Measurements from ENCODE around the gene AUTS2. TPM values are rescaled to one million over a fixed set of nuclear protein-coding genes. Genes with fewer than 3 reads are reported as not detected.

The AUTS2 gene
- total RNA-seq, 1 experiment from 2014 or later: 2.2 TPM

- no peak overlapping the region for H3K4me3 ChIP-seq
- no peaks in the 10 kb centered on the region for H3K36me3 ChIP-seq
- DNase-seq: no peak
- H3K27me3 ChIP-seq: no peaks in the 10 kb centered on the region
- no peaks in the 10 kb centered on the region for H3K9me3 ChIP-seq
These were observed 821.5 kb downstream of the AUTS2 start for GRCh38 chr7:70419526-70420380.

DNA sequence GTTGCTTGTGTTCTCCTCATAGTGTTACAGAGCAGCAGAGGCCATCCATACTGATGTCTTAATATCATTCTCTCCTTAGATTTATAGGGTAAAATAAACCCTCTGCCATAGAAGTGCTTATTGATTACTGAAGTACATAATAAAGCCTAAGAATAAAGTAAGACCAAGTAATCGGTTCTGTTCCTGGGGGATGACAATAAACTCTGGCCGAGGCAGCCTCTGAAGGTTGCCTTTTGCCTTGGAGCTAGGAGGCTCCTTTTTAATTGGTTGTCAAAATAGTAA, 822.0 kb downstream of the AUTS2 start:
- Histone ChIP-seq H3K27me3 (no peaks in the 10 kb centered on the region), H3K36me3 (no peaks in the 10 kb centered on the region), H3K9me3 (no peaks in the 10 kb centered on the region), H3K4me3 (no peak overlapping the region)
- DNase-seq: no peak

DNA sequence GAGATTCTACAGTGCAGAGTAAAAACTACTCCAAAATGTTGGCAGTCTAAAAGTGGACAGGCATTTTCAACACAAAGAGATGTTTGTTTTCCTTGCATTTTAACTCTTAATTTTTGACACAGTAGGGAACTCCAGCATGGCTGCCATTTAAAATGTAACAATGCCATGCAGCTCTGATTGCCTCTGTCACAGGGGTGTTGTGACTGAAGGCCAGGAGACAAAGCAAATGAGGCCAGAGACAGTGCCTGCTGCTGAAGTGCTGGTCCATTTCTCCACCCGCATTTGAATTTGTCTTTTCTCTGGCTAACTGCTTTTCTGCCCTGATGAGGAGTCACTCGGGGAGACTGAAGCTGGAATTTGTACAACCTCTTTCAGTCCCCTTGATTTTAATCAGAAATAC, 823.0 kb downstream of the AUTS2 start:
- H3K27me3 ChIP-seq: no peaks in the 10 kb centered on the region
- no peak overlapping the region for H3K4me3 ChIP-seq
- no peak for DNase-seq
- no peaks in the 10 kb centered on the region for H3K36me3 ChIP-seq
- H3K9me3 ChIP-seq: no peaks in the 10 kb centered on the region

GRCh38 chr7:70426249-70426880, 828.1 kb downstream of the AUTS2 start:
- Histone ChIP-seq H3K9me3 (no peaks in the 10 kb centered on the region), H3K27me3 (no peaks in the 10 kb centered on the region), H3K4me3 (no peak overlapping the region), H3K36me3 (no peaks in the 10 kb centered on the region)
- DNase-seq: no peak

GRCh38 chr7:70432567-70433001, 834.3 kb downstream of the AUTS2 start:
- Histone ChIP-seq H3K9me3 (no peaks in the 10 kb centered on the region), H3K36me3 (no peaks in the 10 kb centered on the region)
- DNase-seq: no peak

DNA sequence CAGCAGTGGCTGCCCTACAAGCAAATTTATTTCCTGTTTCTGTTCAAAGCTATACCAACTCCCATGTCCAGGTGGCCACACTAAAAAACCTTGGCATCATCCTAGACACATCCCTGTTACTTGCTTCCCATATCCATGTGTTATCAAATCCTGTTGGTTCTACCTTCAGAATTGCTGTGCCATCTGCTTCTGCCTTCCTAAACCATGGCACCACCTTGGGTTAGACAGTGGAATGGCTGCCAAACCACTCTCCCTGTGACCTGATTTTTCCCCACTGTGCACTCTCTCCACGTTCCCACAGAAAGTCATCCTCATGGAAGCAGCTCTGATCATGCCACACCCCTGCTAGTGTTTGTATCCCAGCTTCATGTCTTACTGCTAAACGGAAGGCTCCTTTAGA, 836.1 kb downstream of the AUTS2 start:
- DNase-seq: no peak
- H3K9me3 ChIP-seq: no peaks in the 10 kb centered on the region
- H3K27me3 ChIP-seq: no peaks in the 10 kb centered on the region
- H3K4me3 ChIP-seq: no peak overlapping the region
- no peaks in the 10 kb centered on the region for H3K36me3 ChIP-seq

More at GRCh38 chr7:70432567-70433001, 834.3 kb downstream of the AUTS2 start:
- H3K4me3 ChIP-seq: no peak overlapping the region
- no peaks in the 10 kb centered on the region for H3K27me3 ChIP-seq

DNA sequence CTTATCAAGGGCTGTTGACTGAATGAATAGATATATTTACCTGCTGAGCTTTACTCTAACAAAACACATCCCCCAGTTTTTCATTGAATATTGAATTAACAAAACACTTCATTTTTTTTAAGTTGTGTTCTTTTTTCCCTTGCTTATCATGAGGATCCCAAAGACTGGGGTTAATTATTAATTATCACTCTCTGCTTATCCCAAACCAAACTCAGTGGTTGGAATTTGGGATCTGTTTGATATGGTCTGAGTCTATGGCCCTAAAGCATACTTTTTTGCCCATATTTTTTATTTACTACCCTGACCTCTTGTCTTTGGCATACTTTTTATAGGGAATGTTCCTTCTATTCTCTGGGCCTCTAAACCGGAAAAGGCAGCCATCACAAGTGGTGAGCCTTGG, 836.5 kb downstream of the AUTS2 start:
- Histone ChIP-seq H3K9me3 (no peaks in the 10 kb centered on the region), H3K36me3 (no peaks in the 10 kb centered on the region), H3K27me3 (no peaks in the 10 kb centered on the region), H3K4me3 (no peak overlapping the region)
- DNase-seq: no peak

DNA sequence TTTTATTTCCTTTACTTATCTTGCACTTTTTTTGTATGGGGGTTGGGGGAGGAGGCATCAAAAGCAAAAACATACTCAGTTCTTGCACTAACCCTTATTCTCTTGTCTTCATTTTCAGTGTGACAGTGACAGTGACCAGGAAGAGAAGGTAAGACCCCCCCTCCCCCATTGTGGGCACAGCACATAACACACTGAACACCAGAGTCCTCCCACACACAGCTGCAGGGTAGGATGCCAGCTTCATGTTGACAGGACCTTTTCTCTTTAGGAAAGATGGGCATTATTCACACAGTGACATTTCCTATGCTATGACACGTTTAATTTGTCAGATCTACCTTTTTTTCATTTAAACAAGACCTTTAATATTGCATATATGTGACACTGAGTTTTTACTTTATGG, 837.4 kb downstream of the AUTS2 start:
- Histone ChIP-seq H3K27me3 (no peaks in the 10 kb centered on the region), H3K9me3 (no peaks in the 10 kb centered on the region), H3K36me3 (no peaks in the 10 kb centered on the region), H3K4me3 (no peak overlapping the region)
- no peak for DNase-seq

DNA sequence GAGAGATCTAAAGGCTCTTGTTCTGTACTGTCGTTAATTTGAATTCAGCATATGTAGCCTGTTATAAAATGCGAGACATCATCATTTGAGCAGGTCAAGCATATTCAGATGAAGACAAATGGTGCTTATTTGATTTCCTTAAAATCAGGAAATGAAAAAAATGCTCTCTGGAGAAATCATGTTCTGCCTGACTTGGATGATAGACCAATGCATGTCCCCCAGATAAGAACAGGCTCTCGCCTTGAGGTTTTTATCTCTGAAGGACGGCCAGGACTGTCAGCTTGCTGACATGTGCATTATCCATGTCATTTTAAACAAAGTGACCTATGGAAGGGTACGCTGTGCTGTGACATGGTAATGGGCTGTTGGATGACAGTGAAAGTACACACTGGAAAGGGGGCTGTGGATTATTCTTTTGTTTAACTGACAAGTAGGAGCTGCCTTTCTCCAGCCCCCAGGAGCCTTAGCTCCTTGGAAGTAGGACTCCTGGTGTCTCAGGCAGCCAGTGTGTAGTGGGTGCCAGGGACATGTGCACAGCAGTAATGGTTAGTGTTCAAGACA, 838.6 kb downstream of the AUTS2 start:
- Histone ChIP-seq H3K9me3 (no peaks in the 10 kb centered on the region), H3K27me3 (no peaks in the 10 kb centered on the region), H3K36me3 (no peaks in the 10 kb centered on the region), H3K4me3 (no peak overlapping the region)
- no peak for DNase-seq

- Histone ChIP-seq H3K4me3 (no peak overlapping the region), H3K36me3 (no peaks in the 10 kb centered on the region), H3K9me3 (no peaks in the 10 kb centered on the region), H3K27me3 (no peaks in the 10 kb centered on the region)
- no peak for DNase-seq
These were observed 841.4 kb downstream of the AUTS2 start for GRCh38 chr7:70439651-70440050.

DNA sequence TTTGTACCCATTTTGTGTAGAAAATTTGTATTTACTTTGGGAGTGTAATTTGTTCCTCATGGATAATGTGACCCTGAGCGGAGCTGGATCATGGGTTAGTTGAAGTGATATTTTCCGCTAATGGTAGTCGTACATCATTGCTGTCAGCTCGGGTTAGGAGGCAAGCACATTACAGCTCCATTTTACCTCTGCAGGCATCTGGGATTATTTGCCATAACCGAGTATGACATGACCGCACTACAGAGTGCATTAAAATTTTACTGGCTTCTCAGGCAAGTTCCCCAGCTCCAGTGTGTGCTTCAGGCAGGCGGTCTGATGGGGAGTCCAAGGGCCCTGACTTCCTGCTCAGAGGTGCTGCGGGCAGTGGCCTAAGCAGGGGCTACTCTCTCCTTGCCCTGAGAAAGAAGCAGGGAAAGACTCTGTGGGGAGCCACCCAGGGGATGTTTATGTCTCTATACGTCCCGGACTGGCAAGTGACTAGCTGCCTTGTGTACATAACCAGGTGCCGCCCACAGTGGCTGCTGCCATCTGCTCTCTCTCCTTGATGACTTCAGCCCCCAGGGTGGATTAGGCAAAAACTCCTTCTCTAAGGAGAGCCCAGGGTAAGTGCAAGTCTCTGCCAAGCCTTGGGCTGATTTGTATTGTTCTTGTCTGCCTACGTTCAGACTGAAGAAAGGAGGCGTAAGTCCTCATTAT, 848.3 kb downstream of the AUTS2 start:
- no peak overlapping the region for H3K4me3 ChIP-seq
- DNase-seq: no peak
- H3K36me3 ChIP-seq: no peaks in the 10 kb centered on the region
- H3K9me3 ChIP-seq: no peaks in the 10 kb centered on the region
- no peaks in the 10 kb centered on the region for H3K27me3 ChIP-seq

GRCh38 chr7:70448312-70448906, 850.1 kb downstream of the AUTS2 start:
- no peaks in the 10 kb centered on the region for H3K9me3 ChIP-seq
- no peak for DNase-seq
- no peaks in the 10 kb centered on the region for H3K36me3 ChIP-seq

GRCh38 chr7:70450731-70451130, 852.5 kb downstream of the AUTS2 start:
- Histone ChIP-seq H3K36me3 (no peaks in the 10 kb centered on the region), H3K27me3 (no peaks in the 10 kb centered on the region), H3K4me3 (no peak overlapping the region), H3K9me3 (no peaks in the 10 kb centered on the region)
- no peak for DNase-seq

More at GRCh38 chr7:70448312-70448906, 850.1 kb downstream of the AUTS2 start:
- Histone ChIP-seq H3K27me3 (no peaks in the 10 kb centered on the region), H3K4me3 (no peak overlapping the region)

- Histone ChIP-seq H3K9me3 (no peaks in the 10 kb centered on the region), H3K27me3 (no peaks in the 10 kb centered on the region), H3K4me3 (no peak overlapping the region), H3K36me3 (no peaks in the 10 kb centered on the region)
- no peak for DNase-seq
These were observed 857.6 kb downstream of the AUTS2 start for GRCh38 chr7:70455925-70456324.

GRCh38 chr7:70456719-70457118, 858.4 kb downstream of the AUTS2 start:
- Histone ChIP-seq H3K4me3 (no peak overlapping the region), H3K36me3 (no peaks in the 10 kb centered on the region), H3K9me3 (no peaks in the 10 kb centered on the region), H3K27me3 (no peaks in the 10 kb centered on the region)
- no peak for DNase-seq

DNA sequence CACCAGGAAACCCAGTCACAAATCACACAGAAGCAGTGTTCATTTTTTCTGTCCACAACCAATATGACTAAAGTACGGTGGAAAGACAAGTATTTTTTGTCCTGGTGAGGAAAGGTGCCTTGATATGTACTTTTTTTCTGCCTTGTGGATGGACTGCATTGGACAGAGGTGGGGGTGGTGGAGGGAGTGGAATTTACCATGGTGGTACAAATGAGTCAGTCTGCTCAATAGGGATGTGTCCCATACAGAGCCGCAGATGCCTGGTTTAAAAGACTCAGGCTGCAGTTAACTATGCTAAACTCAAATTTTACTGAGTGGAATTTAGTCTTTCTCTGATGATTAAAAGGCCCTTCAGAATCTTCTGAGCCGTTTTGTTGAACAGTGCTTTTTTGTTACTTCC, 859.2 kb downstream of the AUTS2 start:
- Histone ChIP-seq H3K36me3 (no peaks in the 10 kb centered on the region), H3K4me3 (no peak overlapping the region), H3K9me3 (no peaks in the 10 kb centered on the region), H3K27me3 (no peaks in the 10 kb centered on the region)
- DNase-seq: no peak

Measured in MG63 (cell line).